GM19328 (cell line): ENCODE data around the gene RAPGEFL1.
"Not testable (repeated sequence)": the region's sequence is repeated elsewhere in the genome, so short reads cannot be mapped to it uniquely, and the experiment has no call there.

Source experiments
- ATAC-seq: cut with Tn5 transposase; IDR thresholded peaks from one replicate; pipeline ENCODE4 v1.9.1; 2021; ENCODE audit warnings: mild to moderate bottlenecking, moderate library complexity; ENCODE audit not compliant: unreplicated experiment

The RAPGEFL1 gene

DNA sequence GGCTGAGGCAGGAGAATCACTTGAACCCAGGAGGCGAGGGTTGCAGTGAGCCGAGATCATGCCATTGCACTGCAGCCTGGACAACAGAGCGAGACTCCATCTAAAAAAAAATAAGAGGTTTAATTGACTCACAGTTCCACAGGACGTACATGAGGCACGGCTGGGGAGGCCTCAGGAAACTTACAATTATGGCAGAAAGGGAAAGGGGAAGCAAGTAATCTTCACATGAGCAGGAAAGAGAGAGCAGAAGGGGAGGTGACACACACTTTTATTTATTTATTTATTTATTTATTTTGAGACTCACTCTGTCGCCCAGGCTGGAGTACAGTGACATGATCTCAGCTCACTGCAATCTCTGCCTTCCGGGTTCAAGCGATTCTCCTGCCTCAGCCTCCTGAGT lies 28.9 kb downstream of the RAPGEFL1 start:
- not testable (repeated sequence) for ATAC-seq

DNA sequence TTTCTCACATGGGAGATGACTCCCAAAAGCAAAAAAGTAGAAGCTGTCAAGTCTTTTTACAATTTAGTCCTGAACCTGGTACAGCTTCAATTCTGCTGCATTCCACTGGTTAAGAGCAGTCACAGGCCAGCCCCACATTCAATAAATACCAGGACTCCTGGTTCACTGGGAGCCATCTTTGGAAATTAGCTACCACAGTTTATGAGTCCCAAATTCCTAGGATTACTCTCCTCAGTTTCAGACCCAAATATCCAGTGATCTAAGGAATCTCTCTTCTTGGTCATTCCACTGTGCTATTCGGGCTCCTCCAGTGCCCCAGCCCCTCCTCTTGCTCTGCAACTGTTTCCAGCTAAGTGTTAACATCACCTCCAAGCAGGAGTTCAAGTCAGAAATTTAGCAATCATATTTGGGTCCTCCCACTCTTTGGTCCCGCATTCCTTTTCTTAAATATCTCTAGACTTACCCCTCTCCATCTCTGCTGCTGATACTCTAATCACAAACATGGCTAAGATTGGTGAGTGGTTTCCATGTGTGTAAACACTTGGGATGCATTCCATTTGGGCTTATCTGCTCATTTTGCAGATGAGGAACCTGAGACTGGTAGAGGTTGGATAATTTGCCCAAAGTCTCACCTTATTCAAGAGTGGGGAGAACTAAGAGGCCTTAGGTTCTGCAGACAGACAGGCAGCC lies 32.3 kb downstream of the RAPGEFL1 start:
- ATAC-seq = no peak

DNA sequence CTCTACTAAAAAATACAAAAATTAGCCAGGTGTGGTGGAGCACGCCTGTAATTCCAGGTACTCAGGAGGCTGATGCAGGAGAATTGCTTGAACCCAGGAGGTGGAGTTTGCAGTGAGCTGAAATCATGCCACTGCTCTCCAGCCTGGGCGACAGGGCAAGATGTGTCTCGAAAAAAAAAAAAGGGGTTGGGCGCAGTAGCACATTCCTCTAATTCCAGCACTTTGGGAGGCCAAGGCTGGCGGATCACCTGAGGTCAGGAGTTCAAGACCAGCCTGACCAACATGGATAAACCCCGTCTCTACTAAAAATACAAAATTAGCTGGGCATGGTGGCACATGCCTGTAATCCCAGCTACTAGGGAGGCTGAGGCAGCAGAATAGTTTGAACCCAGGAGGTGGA lies 36.6 kb downstream of the RAPGEFL1 start:
- not testable (repeated sequence) for ATAC-seq

DNA sequence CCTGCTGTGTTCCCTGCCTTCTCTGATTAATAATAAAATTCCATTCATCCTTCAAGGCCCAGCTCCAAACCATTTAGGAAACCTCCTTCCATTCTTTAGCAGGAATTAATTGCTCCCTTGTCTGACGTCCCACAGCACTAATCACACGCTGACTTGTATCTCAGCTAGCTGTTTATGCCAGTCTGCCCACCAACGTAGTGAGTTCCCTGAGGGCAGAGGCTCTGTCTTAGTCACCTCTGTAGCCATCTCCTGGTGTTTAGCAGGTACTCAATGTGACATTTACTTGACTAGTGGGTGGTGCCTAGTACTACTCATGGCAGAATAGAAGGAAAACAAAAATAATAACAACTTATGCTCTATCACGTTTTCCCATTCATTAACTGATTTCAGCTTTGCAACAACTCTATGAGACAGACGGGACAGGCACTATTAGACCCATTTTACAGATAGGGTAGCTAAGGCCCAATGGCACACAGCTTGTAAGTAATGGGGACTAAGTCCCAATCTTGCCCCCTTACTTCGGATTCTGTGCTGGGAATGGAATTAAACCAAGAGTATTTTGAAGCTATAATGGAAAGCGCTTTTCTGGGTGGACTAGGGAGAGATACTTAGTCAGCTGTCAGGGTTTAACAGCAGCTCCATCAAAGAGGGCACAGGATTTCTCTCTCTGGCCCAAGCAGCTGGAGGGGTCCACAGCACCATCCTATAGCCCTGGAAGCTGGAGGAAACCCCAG lies 40.9 kb downstream of the RAPGEFL1 start:
- no peak for ATAC-seq

DNA sequence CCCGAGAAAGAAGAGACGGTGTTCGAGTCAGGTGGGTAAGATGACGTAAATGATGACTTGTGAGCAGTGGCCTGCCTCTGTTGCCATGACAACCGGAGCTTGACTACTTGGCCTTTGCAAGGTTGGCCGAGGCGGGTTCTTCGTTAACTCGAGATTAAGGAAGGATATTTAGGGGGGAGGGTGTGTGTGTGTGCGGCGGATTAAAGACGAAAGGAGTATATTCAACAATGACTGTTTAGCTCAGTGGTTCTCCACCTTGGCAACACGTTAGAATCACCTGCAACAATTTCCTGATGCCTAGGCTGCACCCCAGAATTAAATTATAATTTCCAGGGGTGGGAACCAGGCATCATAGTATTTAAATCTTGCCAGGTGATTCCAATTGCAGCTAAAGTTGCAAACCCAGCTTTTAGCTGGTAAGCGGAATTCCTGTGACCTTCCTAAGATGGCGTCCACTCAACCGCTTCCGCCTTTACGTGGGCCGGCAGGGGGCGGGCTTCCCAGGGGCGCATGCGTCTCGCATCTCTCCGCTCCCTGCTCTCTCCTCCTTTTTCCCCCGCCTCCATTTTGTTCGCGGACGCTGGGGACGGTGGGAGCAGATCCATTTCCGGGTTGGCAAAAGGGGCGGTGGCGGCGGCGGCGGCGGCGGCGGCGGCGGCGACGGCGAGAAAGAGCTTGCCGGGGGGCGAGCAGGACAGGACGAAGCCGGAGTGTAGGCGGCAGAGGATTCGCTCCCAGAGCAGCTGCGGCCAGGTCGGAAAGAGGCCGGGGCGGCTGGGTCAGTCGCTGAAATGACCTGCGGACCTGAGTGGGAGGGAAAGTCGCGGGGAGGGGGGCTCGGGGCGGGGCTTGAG lies 41.7 kb downstream of the RAPGEFL1 start, which contains the start of gene WIPF2:
Gene WIPF2 (plus strand): TSS at position 565 of the 854 bp plus-strand sequence. CDS start 37,156 bp downstream, outside the sequence.
- ATAC-seq = peak; percentile 95

DNA sequence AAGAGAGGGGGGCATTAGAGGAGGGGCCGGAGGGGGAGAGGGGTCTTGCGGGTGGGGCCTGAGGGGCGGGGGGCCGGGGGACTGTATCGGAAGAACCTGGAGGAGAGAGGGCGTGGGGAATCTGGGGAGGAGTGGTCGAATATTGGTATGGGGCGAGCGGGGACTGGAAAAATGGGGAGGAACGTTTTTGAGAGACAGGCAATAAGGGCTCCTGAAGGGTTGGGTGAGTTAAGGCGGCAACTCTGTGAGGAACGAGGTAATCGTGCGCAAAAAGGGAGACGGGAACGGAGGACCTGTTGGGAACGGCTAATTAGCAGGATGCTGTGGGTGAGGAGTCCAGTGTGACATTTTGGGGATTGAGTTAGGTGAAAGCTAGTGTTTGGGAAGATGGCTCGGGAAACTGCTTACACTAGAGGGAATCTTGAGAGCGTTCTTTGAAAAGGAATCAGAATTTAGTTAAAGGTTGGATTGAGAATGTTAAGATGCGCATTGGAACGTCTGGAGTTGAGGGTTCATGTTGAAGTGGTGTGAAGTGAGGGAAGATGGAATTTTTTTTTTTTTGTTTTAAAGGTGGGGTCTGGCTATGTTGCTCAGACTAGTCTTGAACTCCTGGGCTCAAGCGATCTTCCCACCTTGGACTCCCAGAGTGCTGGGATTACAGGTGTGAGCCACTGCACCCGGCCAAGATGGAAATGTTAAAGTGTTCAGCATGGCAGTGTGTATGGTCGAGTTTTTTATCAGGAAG lies 42.5 kb downstream of the RAPGEFL1 start:
- ATAC-seq = no peak

DNA sequence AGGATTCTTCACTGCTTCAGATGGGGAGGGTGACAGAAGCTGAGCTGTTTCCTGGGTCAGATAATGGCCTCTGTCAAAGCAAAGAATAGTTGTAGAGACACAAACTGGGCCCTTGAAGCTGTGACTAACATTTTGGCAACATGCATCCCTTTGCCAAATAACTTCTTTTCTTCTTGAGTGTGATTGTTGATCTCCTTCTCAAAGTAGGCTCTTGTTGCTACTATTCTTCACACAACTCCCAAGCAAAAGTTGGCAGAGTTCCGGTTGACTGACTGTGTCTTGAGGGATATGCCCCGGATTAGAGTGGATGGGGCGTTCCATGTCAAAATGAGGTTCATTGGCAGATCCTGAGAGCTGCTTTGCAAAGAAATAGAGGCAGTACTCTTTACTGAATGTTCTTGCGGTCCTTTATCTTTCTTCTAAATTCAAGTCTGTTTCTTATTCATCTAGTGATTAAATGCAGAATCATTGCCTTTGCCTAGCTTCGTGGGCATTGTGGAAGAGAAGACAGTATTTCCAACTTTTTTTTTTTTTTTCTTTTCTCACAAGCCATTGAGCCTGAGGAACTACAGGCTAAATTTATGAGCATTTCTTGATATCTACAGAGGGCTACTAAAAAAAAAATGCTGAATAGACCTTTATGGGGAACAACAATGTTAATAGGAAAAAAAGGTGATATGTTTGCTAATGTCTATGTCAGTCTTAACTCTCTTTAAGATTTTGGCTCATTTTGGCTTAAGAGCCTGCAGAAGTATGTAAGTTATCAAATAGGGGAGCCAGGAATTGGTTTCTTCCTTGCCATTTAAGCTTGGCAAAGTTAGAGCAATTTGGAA lies 47.7 kb downstream of the RAPGEFL1 start:
- ATAC-seq = no peak

DNA sequence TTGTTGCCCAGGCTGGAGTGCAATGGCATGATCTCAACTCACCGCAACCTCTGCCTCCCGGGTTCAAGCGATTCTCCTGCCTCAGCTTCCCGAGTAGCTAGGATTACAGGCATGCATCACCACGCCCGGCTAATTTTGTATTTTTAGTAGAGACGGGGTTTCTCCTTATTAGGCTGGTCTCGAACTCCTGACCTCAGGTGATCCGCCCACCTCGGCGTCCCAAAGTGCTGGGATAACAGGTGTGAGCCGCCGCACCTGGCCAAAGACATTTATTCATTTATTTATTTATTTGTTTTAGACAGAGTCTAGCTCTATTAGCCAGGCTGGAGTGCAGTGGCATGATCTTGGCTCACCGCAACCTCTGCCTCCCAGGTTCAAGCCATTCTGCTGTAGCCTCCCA lies 51.9 kb downstream of the RAPGEFL1 start:
- ATAC-seq = not testable (repeated sequence)

DNA sequence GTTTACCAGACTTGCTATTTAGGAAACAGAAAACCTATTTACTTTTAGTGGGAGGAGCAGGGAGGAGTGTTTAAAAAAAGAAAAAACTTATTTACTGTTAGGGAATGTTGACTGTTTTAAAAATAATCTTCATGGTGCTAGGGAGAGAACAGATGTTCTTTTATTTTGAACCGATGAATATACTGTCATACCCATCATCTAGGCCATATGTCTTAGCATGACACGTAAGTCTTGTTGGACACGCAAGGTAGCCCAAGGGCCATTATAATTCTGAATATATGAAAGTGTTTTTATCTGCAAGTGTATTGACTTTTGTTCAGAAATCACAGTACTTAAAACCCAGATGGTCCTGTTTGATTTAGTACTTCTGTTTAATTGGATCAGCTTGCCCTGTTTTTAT lies 53.4 kb downstream of the RAPGEFL1 start:
- no peak for ATAC-seq

DNA sequence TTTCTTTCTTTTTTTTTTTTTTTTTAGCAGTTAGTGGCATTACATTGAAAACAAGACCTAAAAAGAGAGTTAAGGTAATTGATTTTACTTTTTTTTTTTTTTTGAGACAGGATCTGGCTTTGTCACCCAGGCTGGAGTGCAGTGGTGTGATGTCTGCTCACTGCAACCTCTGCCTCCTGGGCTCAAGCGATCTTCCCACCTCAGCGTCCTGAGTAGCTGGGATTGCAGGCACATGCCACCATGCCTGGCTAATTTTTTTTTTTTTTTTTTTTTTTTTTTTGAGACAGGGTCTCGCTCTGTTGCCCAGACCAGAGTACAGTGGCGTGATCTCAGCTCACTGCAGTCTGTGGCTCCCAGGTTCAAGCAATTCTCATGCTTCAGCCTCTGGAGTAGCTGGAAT lies 54.7 kb downstream of the RAPGEFL1 start:
- ATAC-seq = not testable (repeated sequence)

DNA sequence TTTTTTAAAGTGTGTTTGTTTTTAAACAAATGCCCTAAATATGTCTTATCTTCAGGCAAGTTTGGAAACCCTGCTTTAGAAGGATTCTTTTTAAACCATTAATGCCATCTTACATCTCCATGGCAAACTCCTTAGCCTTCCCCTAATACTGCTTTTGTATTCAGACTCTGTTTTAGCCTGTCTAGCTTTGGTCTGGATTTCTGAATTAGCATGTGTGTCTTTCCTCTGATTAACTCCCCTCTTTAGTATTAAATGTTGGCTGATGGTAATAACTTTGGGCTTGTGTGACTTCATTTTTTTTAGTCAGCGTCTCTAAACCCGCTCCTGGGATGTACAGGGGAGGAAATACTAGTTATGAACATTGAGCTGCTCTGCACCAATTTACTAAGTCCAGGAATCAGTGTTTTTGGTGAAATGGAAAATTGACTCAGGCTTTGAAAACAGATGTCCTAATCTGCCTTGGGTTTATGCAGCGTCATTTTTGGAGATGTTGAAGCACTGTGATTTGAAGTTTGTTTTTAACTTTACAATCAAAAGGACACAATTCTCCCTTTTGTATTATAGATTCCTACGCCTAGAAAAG lies 64.1 kb downstream of the RAPGEFL1 start:
- no peak for ATAC-seq

DNA sequence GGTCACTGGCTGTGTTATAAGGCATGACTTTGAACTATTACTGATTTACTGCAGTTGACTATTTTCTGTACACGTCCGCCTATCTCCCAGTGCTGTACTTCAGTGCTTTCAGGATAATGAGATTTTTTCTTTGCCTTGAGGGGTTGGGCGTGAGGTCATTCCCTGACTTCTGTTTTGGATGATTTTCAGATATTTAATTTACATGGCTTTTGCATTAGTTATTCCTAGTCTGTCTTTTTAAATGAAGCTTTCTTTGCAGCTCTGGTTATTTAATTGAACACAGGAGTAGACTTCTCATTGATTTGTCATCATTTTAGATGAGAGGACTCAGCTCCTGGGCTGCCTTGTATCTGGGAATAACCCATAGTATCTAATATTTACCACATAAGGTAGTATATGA lies 65.5 kb downstream of the RAPGEFL1 start:
- no peak for ATAC-seq

DNA sequence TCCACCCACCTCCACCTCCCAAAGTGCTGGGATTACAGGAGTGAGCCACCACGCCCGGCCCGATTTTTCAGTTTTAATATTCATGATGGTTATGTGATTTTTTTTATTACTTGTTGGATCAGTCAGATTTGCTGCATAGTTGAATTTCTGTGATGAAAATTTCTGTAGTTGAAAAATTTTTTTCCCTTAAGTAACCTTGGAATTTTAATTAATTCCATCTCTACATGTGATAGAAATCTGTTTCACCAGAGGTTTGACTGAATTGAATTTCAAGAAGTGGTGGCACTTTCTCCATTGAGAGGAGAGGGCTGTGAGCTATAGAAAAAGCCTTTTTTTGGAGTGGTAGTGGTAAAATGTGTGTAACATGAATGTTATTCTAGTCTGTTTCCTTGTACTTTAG lies 66.5 kb downstream of the RAPGEFL1 start:
- ATAC-seq = no peak

DNA sequence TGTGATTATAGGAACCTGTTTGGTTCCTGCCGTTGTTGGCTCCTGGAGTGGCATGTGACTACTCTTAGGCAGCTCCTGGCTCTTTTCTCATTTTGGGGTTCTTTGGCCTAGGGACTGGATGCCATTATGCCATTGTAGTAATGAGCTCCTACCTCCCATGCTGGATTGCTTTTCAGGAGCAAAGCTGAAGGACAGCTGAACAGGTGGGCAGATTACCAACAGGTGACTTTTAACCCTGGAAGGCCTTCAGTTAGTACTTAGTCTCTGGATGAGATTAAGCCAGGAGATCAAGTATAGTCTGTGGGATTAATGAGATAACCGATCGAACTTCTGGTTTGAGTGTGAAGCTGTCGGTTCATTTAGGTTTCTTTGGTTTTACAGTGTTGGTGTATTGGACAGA lies 67.0 kb downstream of the RAPGEFL1 start:
- no peak for ATAC-seq
